HG03039 (cell line): ENCODE measurements around the gene BANF2.

Source experiments
- ATAC-seq: cut with Tn5 transposase; IDR thresholded peaks from one replicate; pipeline ENCODE4 v1.9.1; 2021; ENCODE audit warnings: mild to moderate bottlenecking, moderate library complexity; ENCODE audit not compliant: unreplicated experiment

BANF2 gene

DNA sequence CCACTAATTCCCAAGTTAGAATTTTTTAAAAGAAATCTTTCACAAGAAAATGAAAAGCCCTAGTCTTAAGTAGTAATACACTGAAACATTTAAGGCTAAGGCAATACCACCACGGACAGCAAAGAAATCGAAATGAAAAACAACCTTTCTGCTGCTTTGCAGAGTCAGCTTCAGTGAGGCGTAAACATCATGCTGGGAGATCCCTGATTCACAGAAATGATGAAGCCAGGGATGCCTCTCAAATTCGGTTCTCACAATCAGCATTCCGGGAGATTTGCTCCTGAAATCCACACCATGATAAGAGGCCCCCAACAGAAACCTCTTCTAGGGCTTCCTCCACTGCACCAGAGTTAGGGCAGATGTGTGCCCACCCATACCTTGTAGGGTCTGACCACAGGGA, 36.3 kb upstream of the BANF2 start:
- ATAC-seq = no peak

GRCh38 chr20:17664025-17664633, 35.6 kb upstream of the BANF2 start:
- no peak for ATAC-seq

GRCh38 chr20:17665756-17666155, 34.0 kb upstream of the BANF2 start:
- no peak for ATAC-seq

DNA sequence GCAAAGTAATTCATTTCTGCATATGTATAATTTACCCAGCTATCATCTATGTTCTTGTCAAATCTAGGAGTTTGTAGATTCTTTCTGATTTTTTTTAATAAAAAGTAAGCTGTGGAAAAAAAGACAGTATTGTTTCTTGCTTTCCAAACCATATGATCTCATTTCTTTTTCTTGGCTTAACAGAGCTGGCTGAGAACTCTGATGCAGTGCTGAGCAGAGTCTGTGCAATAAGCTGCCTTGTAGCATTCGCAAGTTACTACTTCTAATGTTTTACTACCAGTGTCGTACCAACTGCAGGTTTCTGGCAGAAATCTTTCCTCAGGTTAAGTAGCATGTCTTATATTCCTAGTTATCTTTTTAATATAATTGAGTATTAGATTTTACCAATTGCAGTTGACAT, 33.3 kb upstream of the BANF2 start:
- no peak for ATAC-seq

GRCh38 chr20:17667445-17667844, 32.3 kb upstream of the BANF2 start:
- ATAC-seq = no peak

DNA sequence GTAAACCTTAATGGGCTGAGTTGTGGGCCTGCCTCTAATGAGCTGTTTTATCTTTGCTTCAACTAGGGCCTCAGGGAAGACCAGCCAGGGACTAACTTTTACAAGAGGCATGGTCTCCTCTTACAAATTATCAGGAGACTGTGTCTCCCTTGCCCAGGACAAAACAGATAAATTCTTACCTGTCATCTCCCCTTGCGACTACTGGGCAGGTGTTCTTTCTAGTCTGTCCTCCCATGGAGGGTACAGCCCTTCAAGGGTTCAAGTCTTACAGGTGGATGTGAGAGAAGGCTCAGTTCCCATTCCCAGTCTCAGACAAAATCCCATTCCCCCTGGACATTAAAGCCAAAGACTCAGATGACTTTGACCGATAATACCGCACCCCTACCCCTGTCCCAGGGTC, 31.3 kb upstream of the BANF2 start:
- ATAC-seq = no peak

GRCh38 chr20:17669306-17669931, 30.3 kb upstream of the BANF2 start:
- no peak for ATAC-seq

DNA sequence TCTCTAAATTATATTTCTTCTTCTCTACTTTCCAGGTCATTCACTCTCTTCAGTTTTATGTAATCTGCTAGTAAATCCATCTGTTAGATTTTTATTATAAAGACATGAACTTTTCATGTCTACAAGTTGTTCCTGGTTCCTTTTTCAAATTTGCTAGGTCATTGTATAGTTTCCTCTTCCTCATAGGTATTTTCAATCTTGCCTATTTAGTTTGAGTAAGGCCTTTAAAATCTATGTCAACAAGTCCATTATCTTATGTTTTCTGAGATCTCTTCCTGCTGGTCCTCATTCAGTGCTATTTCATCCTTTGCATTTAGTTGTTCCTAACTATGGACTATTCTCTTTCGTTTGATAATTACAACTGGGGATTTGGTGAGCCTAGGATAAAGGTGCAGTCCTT, 28.8 kb upstream of the BANF2 start:
- ATAC-seq = no peak

- ATAC-seq = no peak
Observed at GRCh38 chr20:17671565-17671964, 28.2 kb upstream of the BANF2 start.

GRCh38 chr20:17673084-17673483, 26.7 kb upstream of the BANF2 start:
- ATAC-seq = no peak

GRCh38 chr20:17674722-17675518, 24.8 kb upstream of the BANF2 start:
- ATAC-seq = no peak

DNA sequence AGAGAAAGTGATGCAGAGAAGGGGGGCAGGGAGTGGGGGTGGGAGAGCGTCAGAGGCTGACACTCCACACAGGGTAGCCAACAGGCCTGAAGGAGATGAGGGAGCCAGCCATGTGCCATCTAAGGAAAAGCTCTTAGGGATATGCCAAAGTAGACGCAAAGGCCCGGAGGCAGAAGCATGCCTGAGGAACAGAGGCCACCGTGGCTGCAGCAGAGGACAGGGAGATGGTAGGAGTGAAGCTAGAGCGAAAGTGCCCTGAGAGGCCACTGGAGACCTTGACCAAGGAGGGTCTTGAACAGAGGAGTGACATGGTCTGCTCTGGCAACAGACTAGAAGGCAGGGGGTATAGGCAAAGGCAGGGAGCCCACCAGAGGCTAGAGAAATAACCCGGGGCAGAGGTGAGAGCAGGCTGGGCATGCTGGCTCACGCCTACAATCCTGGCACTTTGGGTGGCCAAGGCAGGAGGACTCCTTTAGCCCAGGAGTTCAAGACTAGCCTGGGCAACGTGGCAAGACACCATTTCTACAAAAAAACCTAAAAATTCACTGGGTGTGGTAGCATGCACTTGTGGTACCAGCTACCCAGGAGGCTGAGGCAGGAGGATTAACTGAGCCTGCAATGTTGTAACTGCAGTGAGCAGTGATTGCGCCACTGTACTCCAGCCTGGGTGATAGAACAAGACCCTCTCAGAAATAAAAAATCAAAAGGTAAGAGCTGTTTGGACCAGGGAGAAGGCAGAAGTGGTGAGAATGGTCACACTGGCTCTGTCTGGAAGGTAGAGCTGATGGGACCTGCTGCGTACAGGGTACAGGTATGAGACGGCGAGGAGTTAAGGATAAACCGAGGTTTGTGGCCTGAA, 24.0 kb upstream of the BANF2 start:
- ATAC-seq = no peak

DNA sequence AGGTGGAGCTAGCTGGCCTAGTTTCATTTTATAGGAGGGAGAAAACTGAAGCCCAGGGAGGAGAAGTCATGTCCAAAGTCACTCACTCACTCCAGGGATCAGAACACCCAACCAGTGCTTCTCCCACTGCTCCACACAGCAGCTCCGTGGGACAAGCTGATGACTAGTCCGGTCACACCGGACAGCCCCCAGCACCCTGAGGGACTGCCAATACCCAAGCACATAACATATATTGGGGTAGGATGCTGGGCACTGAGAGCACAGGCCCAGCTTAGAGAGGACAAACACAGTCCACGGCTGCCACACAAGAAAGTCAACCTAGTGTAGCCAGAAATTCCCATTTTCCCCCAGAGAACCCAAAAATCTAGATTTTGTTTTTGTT, 23.4 kb upstream of the BANF2 start:
- no peak for ATAC-seq

DNA sequence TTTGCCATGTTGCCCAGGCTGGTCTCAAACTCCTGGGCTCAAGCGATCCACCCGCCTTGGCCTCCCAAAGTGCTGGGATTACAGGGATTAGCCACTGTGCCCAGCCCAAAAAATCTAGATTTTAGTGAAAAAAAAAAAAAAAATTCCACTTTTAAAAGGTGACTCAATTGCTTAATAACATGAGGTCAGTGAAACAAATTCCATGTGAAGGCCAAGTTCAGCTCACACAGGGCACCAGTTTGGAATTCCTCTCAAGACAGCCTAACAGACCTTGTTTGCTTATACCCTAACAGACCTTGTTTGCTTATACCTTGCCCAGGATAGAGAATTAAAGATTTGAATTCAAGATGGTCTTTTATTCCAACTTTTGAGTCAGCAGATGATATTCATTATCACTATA, 22.8 kb upstream of the BANF2 start:
- no peak for ATAC-seq

DNA sequence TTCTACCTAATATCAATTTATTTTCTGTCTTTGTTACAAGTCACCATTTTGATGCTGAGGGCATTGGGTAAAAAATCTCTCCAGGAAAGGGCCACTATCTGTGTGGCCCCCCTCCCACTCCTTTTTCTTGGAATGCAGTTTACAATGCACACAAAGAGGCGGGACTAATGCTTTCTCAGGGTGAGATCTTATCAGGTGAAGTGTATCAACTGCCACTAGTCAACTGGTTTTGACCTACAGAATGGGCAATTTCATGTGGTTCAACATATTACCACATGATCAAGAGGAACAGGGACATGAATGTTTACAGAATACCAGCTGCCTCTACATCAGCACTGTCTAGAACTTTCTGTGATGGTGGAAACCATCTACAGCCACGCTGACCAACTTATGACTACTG, 21.5 kb upstream of the BANF2 start:
- ATAC-seq = no peak

DNA sequence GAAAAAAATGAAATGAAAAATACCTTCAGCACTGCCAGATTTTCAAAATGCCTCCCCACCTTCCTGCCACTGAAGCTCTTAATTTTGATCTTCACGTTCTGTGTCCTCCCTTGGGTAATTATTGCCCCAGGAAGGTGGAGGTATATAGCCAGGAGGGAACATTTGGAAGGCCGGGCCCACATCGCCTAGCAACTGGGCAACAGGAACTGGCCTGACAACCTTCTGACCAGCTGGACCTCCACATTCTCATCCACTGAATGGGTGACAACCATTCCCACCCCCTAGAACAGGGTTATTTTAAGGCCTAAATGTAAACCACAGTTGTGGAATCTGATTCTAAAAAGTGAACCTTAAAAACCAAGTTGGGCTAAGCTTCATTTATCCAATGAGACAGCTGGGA, 20.9 kb upstream of the BANF2 start:
- no peak for ATAC-seq

DNA sequence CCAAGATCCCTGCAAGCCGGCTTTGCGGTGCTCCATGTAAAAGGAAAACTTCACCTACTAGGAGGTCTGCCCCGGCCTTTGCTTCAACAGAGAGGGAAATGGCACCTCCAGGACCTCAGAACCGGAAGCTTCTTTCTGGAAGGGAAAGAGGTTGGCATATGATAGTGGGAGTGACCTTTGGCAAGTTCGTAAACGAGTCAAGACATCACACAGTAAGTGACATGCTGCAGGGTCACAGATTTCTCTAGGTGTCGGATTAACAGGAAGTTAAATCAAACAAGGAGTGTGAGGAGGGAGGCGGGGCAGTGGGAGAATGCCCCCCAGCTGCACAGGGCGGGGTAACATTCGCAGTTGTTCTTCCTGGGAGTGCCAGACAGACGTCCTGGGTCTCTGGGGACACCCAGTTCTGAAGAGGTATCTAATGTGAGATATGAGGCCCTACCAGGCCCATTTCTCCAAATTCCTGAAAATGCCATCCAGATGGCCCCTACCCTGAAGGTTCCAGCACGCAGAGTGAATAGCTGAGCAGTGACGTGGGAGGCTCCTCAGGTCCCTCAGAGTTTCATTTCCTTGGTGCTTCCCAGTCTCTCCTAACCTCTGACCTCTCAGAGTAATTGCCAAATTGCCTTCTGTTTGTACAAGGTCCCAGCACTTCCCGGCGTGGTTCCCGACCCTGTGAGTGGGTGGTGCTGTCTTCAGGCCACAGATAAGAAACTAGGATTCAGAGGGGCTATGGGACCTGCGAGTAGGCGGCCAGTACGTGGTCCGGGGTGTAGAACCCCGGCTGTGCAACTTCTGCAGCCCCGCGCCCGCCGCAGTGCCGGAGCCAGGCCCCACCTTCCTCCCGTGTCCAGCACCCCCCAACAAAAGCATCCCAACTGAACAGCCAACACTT, 19.6 kb upstream of the BANF2 start:
- no peak for ATAC-seq

DNA sequence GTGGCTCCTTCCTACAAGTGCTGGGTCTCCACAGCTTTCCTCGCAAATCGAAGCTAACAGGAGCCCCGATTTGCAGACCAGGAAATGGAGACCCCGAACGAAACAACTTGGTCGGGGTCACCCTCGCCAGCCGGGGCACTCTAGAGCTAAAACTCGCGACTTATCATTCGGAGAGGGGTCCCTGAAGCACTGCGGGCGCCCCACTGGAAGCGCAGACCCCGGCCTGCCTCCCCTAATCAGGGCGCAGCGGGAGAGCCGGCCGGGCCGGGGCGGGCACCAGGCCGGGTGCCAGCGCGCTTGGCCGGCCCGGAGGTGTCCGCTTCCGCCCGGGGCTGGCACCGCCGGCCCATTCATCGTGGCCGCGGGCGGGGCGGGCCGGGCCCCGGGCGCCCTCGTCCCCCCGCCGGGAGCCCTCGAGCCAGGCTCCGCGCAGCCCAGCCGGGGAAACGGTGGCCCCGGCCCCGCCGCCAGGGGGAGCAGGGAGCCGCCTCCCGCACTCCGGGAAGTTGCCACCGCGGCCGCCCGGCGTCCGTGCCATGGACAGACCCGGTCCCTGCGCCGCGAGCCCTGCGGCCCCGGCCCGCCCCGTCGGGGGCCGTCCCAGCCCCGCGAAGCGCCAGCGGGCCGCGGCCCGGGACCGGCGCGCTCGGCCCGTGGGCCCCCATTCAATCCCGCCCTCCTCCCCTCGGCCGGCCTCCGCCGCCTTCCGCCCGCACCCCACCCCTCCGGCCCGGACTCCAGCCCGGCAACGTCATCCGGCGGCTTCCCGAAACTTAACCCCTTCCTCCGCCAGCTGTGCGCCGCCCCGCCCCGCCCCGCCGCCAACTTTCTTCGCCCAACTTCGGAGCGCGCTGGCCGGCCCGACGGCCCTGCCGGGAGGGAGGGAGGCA, 18.7 kb upstream of the BANF2 start:
- peak; percentile 31 for ATAC-seq

DNA sequence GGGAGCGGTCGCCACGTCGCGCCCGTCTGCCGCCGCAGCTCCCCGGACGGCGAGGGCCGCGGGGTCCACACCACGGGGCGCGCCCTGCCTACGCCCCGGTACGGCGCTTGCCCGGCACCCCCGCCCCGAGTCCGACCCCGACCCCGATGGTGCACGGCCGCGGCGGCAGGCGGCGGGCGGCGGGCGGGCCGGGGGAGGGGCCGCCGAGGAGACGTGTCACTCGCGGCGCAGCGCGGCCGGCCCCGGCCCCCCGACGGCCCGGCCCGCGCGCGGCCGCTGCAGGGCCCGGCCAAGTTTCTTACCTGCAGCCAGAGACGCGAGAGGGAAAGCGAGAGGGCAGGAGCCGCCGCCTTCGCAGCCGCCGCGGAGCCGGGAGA, 18.1 kb upstream of the BANF2 start:
- peak; percentile 4 for ATAC-seq
